Left colon (tissue), 2 donors: ENCODE results near the gene PHF20. TPM values are rescaled to one million over a fixed set of nuclear protein-coding genes. Genes with fewer than 3 reads are reported as not detected.
A peak's percentile ranks its signal among the peaks of the same experiment; 100 is the strongest.
"Not testable (repeated sequence)": the region's sequence is repeated elsewhere in the genome, so short reads cannot be mapped to it uniquely, and the experiment has no call there.

Source experiments
- ATAC-seq: fragments of 200-7000 bp; cut with Tn5 transposase; one replicate; pipeline ENCODE4 v1.9.1; 2020; ENCODE audit warnings: mild to moderate bottlenecking, moderate library complexity
- DNase-seq, 2 donors: peaks; one replicate each; pipeline ENCODE4 v3.0.0-alpha.2; 2020
- intact Hi-C, 2 donors: fragments of 100-400 bp; cut with DNase I in 1 of 2; cut with micrococcal nuclease in 1 of 2; formaldehyde crosslinking; loops; one replicate each; pipeline versions ENCODE4 v1.11.2 to v1.14.0; 2022; cut with DNase I, micrococcal nuclease
- total RNA-seq, 2 donors: library from RNA; stranded (reverse); fragmentation: NEBNext Ultra II Directional; extraction: Animal tissue kit (Norgen Biotek cat#: 25700); gene quantifications; one replicate each; pipeline ENCODE4 v1.2.1, GENCODE V29; 2021
- donor health status: DM: no; HTN: no; CAD: no.
- donor health status: DM: yes; HTN: yes; CAD: no.

The PHF20 gene
- total RNA-seq, 2 donors from 2014 or later = 21.9 to 25.4 TPM

DNA sequence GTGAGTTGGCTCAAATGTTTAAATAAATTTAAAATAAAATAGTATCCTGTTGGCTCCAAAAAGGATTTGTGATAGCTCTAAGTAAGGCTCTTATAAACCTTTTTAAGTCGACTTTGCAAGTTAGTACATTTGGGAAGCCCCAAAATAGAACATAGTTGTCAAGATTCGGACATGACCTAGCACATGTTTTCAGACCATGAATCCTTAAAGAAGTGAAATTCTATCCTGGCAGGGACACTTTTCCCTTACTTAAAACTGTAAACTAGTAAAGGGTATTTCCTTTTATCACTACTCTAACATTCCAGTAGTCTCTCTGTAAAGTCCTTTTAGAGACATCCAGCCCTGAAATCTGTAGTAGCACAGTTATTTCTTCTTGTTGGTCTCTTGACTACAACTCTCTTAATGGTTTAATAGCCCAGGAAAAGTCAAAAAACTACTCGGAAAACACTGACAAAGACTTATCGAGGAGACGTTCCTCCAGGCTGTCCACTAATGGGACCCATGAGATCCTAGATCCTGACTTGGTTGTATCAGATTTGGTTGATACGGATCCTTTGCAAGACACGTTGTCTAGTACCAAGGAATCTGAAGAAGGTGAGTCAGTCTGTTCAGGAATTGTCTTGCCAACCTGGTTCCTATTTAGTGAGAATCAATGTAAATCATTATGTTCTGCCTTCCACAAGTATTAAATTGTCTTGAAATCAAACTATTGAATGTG lies 98.9 kb downstream of the PHF20 start:
- no peak for ATAC-seq
- DNase-seq = no peak
- intact Hi-C loops = no loop called here

DNA sequence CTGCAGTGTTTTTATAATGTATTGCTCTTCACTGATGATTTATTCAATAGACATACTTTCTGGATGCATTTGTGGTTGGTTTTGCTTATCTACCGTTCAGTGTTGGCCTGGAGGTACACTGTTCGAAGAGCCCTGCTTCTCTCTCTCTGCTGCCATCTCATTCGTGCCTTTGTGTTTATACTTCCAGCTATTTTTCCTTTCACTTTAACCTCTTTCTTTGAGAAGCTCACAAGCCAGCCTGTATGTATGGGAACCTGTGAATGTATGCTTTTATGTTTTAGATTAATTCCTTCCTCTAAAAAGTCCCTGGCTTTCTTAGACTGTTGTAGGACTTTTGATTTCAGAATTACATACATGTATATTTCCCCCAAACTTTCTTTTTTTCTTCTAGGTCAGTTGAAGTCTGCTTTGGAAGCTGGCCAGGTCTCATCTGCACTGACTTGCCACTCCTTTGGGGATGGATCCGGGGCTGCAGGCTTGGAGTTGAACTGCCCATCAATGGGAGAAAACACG lies 99.5 kb downstream of the PHF20 start:
- ATAC-seq = no peak
- intact Hi-C loops = no loop called here
- peak in 1 of 2 donors; percentile 11 for DNase-seq

DNA sequence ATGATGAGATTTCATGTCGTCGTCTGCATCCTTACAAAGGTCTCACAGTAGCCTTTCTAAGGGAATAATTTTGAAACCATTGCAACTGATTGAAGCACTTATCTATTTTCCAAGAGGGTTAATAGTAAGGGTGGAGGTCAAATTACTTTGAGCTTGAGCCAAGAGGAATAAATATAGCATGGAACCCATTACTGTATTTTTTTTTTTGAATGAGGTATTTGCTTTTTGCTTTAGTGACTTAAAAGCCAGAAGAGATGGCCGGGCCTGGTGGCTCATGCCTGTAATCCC lies 104.2 kb downstream of the PHF20 start:
- intact Hi-C loops = no loop called here
- no peak for ATAC-seq
- no peak for DNase-seq

DNA sequence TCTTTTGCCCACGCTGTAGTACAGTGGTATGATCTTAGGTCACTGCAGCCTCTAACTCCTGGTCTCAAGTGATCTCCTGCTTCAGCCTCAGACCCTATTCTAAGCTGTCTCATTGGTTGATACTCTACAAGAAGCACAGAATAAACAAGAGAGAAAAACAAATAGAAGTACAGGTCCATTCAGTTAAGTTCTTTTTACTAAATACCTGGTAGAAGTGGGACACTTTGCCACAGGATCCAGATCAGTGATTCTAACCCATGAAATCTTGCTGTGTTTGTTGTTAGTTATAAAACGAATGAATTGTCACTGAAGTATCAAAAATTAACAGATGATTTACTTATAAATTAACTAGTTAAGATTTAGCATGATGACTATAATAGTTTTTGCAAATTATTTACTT lies 105.8 kb downstream of the PHF20 start:
- no peak for DNase-seq
- intact Hi-C loops = no loop called here
- ATAC-seq = no peak

DNA sequence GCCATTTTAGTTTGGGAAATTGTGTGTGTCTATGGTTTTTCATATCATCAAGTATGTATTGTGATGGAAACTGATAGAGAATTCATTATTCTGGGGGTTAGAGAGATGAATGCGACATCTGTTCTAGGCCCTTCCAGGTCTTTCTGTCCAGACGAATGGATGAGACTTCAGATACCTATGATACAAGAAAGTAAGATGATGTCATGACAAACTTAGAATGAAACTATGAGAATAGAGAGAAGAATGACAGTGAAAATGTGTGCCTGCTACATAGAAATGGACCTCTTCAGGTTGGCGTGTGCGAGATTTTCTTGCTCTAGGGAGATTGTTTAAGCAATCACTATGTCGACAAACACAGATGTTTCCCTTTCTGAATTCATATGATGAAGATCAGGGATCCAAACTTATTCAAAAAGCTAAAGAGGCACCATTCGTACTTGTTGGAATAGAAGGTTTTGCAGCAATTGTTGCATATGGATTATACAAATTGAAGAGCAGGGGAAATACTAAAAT lies 106.4 kb downstream of the PHF20 start:
- ATAC-seq (no peak), DNase-seq (no peak)
- intact Hi-C loops = no loop called here

DNA sequence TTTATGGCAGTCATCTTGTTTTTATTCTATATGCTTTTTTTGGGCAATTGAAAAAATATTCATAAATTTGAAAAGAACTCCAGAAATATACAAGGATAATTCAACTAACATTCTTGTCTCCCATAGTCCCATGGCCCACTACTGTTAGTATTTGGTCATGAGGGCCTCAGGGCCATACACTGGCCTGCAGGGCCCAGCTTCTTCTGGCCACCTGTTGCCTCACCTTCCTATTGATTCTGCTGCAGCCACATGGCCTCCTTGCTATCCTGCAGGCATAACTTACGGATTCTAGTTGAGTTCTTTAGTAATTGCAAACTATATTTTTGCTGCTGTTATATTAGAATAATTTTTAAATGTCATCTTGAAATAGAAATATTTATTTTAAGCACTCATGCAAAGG lies 109.9 kb downstream of the PHF20 start:
- intact Hi-C loops = loop anchor here in 1 of 2 donors (5.0 to 10.0 kb wide), 2 partner anchors 57 to 139 kb away; partner anchors contain the start of gene RBM39
- DNase-seq = no peak
- ATAC-seq = no peak

DNA sequence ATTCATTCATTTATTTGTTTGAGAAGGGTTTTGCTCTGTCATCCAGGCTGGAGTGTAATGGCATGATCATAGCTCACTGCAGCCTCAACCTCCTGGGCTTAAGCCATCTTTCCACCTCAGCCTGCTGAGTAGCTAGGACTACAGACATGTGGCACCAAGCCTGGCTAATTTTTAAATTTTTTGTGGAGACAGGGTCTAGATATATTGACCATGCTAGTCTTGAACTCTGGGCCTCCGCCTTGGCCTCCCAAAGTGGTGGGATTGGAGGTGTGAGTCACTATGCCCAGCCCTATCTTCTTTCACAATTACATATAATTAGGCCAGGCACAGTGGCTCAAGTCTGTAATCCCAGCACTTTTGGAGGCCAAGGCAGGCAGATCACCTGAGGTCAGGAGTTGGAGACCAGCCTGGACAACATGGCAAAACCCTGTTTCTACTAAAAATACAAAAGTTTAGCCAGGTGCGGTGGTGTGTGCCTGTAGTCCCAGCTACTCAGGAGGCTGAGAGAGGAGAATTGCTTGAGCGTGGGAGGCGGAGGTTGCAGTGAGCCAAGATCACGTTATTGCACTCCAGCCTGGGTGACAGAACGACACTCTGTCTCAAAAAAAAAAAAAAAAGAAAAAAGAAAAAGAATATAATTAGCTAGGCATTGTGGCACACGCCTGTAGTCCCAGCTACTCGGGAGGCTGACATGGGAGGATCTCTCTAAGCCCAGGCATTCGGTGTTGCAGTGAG lies 110.8 kb downstream of the PHF20 start:
- not testable (repeated sequence) for ATAC-seq
- intact Hi-C loops = loop anchor here in 1 of 2 donors (5.0 to 10.0 kb wide), 2 partner anchors 58 to 140 kb away; partner anchors contain the start of gene RBM39

DNA sequence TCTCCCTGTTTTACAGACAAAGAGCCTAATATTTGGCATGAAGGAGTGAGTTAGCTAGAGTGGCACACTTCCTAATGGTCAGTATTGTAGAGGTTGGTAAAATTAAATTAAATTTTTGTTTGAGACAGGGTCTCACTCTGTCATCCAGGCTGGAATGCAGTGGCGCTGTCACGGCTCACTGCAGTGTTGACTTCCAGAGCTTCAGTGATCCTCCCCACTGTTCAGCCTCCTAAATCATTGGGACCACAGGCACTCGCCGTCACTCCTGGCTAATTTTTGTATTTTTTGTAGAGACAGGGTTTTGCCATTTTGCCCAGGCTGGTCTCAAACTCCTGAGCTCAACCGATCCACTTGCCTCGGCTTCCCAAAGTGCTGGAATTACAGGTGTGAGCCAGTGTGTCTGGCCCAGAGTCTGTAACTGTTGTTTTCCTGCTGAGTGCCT lies 111.5 kb downstream of the PHF20 start:
- intact Hi-C loops = loop anchor here in 1 of 2 donors (5.0 to 10.0 kb wide), 2 partner anchors 59 to 141 kb away; partner anchors contain the start of gene RBM39
- ATAC-seq (no peak), DNase-seq (no peak)

More for the DNA sequence above, 110.8 kb downstream of the PHF20 start:
- DNase-seq = not testable (repeated sequence)

DNA sequence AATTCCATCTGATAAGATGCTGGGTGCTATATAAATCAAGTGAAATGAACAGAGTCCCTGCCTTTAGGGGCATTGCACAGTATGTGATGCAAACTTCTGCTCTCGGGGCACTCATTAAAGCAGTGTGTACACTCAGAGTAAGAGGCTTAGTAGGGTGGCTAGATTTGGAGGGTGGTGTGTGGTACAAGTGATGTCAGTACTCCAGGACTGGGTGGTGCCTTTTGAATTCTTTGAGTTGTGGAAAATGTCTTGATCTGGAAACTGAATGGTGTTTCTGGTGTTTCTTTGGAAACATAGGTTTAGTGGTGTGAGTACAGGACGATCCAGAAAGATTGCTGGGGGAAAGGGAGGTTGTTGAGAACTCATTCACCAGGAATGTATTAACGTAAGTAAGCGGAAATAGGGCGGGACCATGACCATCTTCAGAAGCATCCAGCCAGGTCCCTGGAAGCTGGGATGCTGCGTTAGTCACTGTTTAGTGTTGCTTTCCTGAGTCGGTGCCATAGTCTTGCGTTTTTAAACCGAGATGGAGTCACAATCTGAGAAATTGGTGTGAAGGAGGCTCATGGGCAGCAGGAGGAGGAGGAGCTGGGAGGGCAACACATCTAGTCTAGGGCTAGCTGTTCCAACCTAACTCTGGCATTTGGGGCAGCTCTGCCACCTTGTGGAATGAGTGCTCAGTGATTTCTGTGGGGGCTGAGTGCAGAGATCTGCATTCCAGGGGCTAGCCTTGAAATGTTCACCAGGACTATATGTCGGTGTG lies 112.1 kb downstream of the PHF20 start:
- intact Hi-C loops = loop anchor here in 1 of 2 donors (5.0 to 10.0 kb wide), 2 partner anchors 59 to 142 kb away; partner anchors contain the start of gene RBM39
- DNase-seq = peak; percentile 51 to 52
- ATAC-seq = peak; percentile 86

DNA sequence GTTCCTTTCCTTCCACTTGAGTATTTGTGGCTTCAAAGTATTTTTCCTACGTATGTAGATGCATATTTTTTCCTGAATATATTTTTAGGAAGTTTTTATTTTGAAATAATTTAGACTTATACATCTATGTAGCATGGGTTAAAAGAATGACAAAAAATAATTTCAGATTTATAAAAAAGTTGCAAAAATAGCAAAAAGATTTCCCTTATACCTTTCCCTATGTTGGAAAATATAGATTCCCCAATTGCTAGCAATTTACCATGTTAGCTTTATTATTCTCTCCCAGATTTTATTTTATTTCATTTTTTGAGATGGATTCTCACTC lies 112.7 kb downstream of the PHF20 start:
- DNase-seq (no peak), ATAC-seq (no peak)
- intact Hi-C loops = loop anchor here in 1 of 2 donors (5.0 to 10.0 kb wide), 2 partner anchors 60 to 142 kb away; partner anchors contain the start of gene RBM39

DNA sequence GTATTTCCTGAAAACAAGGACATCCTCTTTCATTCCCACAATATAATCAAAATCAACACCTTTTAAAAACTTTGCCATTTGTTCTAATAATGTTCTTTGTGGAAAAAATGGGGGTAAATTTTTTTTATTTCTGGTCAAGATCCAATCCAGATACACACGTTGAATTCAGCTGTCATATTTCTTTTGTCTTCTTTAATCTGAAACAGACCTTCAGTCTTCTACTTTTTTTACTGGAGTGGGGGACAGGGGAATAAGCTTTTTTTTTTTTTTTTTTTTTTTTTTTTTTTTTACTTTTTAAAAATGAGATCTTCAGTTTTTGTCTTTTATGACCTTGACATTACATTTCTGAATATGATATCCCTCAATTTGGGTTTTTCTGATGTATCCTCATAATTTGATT lies 113.4 kb downstream of the PHF20 start:
- no peak for DNase-seq
- intact Hi-C loops = loop anchor here in 1 of 2 donors (10.0 kb wide), 1 partner anchor 60 kb away; no protein-coding TSS in a partner anchor
- ATAC-seq = no peak

DNA sequence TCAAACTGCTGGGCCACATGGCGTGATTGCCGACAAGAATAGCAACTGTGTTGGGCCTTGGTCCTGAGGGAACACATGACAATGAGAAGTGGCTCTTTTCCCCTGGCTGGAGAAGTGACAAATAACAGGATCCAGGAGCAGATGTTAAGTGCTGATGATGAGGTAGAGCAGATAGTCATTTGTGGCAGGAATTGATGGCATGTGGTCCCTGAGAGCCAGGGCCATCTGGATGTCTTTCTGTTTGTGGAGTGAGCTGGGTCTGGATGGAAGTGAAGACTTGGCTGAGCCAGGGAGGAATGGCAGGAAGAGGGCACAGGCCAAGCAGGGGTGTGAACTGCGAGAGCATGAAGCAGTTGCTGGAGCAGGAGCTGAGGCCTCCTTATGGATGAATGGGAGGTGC lies 114.7 kb downstream of the PHF20 start:
- ATAC-seq = no peak
- DNase-seq = no peak
- intact Hi-C loops = loop anchor here in 1 of 2 donors (10.0 kb wide), 1 partner anchor 62 kb away; no protein-coding TSS in a partner anchor

DNA sequence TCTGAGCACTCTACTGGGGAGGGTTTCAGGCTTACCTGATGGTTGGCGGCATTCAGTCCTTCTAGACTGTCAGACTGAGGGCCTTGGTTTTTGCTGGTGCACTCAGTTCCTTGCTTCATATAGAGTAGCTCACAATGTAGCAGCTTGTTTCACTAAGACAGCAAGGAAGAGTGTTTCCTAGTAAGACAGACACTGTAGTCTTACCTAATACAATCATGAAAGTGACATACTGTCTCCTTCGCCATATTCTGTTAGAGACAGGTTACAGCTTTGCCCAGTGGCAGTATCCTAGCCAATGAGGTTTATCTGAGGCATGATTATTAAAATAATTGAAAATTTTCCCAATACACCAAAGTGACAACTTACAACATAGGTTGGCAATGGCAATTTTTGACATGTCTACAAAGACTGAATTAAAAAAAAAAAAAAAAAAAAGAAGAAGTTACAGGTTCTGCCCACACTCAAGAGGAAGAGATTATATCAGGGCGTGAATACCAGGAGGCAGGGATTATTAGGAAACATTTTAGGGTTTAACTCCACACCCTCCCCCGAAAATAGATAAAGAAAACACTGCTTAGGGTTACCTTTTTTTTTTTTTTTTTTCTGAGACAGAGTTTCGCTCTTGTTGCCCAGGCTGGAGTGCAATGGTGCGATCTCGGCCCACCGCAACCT lies 115.7 kb downstream of the PHF20 start:
- ATAC-seq (no peak), DNase-seq (no peak)
- intact Hi-C loops = loop anchor here in 1 of 2 donors (10.0 kb wide), 1 partner anchor 63 kb away; no protein-coding TSS in a partner anchor

DNA sequence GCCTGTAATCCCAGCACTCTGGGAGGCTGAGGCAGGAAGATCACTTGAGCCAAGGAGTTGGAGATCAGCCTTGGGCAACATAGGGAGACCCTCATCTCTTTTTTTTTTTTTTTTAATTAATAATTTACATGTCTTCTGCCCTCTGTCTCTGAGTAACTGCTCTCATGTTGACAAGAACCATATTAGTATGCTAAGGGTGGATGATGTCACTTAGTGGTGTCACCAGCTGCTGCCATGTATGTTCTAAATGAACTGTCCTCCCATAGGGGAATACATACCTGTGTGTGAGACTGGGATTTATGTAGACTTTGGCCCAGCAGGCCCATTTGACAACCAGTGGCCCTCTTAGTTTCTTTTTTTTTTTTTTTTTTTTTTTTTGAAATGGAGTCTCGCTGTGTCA lies 116.8 kb downstream of the PHF20 start:
- intact Hi-C loops = loop anchor here in 1 of 2 donors (10.0 kb wide), 1 partner anchor 64 kb away; no protein-coding TSS in a partner anchor
- ATAC-seq (no peak), DNase-seq (no peak)

DNA sequence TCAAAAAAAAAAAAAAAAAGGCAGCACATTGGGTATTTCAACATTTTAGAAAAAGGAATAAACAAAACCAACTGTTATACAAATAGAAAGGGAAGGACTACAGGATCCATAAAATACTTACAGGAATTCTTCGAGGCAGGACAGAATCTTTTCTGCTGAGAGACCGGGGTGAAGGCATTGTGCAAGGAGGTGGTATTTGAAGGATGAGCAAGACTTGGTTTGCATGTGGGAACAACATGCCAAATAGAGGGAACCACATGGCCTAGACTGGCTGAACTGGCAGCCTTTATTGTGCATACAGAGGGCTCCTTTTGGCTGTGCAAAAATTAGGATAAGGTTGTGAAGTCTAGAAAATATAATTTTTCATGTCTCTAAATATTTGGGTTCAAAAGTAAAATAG lies 119.6 kb downstream of the PHF20 start:
- DNase-seq (no peak), ATAC-seq (no peak)
- intact Hi-C loops = no loop called here

DNA sequence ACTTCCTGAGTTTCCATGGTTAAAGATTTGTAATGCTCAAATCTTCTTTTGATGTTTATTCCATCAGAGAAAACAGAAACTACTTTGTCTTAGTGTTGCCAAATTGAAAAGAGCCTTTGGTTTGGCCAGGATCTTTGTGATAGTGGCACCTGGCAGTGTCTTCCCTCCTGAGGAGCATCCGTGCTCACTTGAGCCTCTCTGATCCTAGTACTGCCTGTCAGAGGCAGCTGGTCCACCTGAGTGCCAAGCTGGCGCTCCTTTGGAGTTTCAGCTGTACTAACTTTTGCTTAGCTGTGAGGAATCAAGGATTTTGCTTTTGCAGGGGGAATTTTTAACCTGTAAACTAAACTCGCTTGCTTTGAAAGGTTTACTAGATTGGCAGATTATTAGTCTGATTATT lies 121.1 kb downstream of the PHF20 start:
- DNase-seq (no peak), ATAC-seq (no peak)
- intact Hi-C loops = no loop called here

DNA sequence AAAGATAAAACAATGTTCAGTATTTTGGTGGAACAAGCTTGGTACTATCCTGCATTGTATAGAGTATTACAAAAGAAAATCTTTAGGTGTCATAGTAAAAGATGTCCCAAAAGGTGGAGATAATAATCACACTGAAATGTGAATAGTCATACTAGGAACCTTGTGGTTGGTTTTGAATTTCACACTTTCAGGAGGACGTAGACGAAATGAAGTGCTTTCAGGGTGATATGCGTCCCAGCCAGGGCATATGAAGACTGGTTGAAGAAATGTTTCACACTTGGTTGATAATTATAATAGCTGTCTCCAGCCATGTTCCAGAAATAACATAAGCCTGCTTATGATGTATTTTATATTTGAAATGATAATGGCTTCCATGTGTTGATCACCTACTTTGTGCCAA lies 122.1 kb downstream of the PHF20 start:
- intact Hi-C loops = no loop called here
- DNase-seq (no peak), ATAC-seq (no peak)

DNA sequence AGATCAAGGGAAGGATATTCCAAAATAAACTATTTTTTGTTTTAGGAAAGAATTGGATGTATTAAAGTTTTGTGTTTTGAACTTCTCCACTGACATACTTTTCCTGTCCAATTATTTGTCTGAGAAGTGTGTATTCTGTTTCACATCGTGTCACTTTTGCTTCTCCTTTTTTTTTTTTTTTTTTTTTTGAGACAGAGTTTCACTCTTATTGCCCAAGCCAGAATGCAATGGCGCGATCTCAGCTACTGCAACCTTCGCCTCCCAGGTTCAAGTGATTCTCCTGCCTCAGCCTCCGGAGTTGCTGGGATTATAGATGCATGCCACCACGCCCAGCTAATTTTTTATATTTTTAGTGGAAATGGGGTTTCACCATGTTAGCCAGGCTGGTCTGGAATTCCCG lies 123.7 kb downstream of the PHF20 start:
- intact Hi-C loops, DNase-seq, ATAC-seq: not testable (repeated sequence)
